ENCODE results near the gene SPDYE1.
"Not testable (repeated sequence)": the region's sequence is repeated elsewhere in the genome, so short reads cannot be mapped to it uniquely, and the experiment has no call there.

The SPDYE1 gene

GRCh38 chr7:43977525-43977924, 20.2 kb upstream of the SPDYE1 start:
- no peak overlapping the region for H3K4me3 ChIP-seq (ENCODE audit: low read depth, low read length)
- TF ChIP-seq ZNF366 (tag by site-specific recombination; conservative IDR thresholded peaks at IDR 0.05) (peak; percentile 98), ZNF16 (tag by site-specific recombination; IDR thresholded peaks at IDR 0.05; ENCODE audit: low read depth) (no peak), BCL11B (tag by site-specific recombination; IDR thresholded peaks at IDR 0.05; ENCODE audit: low read depth) (no peak), ZBTB26 (tag by site-specific recombination; optimal IDR thresholded peaks at IDR 0.05) (no peak), ZNF654 (tag by site-specific recombination; IDR thresholded peaks at IDR 0.05; ENCODE audit: low read depth) (no peak), TSHZ1 (tag by site-specific recombination; IDR thresholded peaks at IDR 0.05; ENCODE audit: borderline replicate concordance) (no peak), ZNF704 (tag by site-specific recombination; IDR thresholded peaks at IDR 0.05) (no peak), ZNF37A (tag by site-specific recombination; IDR thresholded peaks at IDR 0.05) (no peak), ZNF596 (tag by site-specific recombination; IDR thresholded peaks at IDR 0.05) (no peak), ZNF561 (tag by site-specific recombination; IDR thresholded peaks at IDR 0.05; ENCODE audit: borderline replicate concordance) (no peak), PRDM1 (tag by site-specific recombination; IDR thresholded peaks at IDR 0.05) (peak; percentile 99), ZFP41 (tag by site-specific recombination; IDR thresholded peaks at IDR 0.05; ENCODE audit: borderline replicate concordance) (no peak), ZNF26 (tag by site-specific recombination; IDR thresholded peaks at IDR 0.05) (no peak), ZBTB21 (tag by site-specific recombination; IDR thresholded peaks at IDR 0.05) (no peak), ZXDB (tag by site-specific recombination; IDR thresholded peaks at IDR 0.05) (no peak), ZNF639 (tag by site-specific recombination; IDR thresholded peaks at IDR 0.05) (no peak), BCL6B (tag by site-specific recombination; IDR thresholded peaks at IDR 0.05) (no peak), ZNF341 (tag by site-specific recombination; IDR thresholded peaks at IDR 0.05; ENCODE audit: low read depth) (peak; percentile 46; the same call in 1 of the 2 replicates), ZBTB20 (tag by site-specific recombination; IDR thresholded peaks at IDR 0.05) (no peak), ZNF660 (tag by site-specific recombination; IDR thresholded peaks at IDR 0.05) (no peak), KLF9 (tag by site-specific recombination; IDR thresholded peaks at IDR 0.05; ENCODE audit: low read depth) (no peak)
- H3K4me1 ChIP-seq (ENCODE audit: control insufficient read depth, insufficient read depth, low read length), result no peaks in the 10 kb centered on the region
- H3K36me3 ChIP-seq (ENCODE audit: control insufficient read depth in 2 of 2, insufficient read depth in 1 of 2, low read length in 2 of 2), result no peaks in the 10 kb centered on the region
- no peaks in the 10 kb centered on the region for H3K9me3 ChIP-seq (ENCODE audit: control insufficient read depth, insufficient read depth, low read depth, low read length)
- ChIA-PET POLR2A (no interaction called here), CTCF (interaction anchor here (0.6 kb wide), 2 partner anchors 395 to 1733 kb away, joined by 4 to 5 read pairs; partner anchors contain the start of gene STK17A)
- H3K27ac ChIP-seq (ENCODE audit: extremely low read depth, low read depth, low read length), result no peak overlapping the region

GRCh38 chr7:43978102-43978501, 19.6 kb upstream of the SPDYE1 start:
- H3K9me3 ChIP-seq (ENCODE audit: control insufficient read depth, insufficient read depth, low read depth, low read length); POLR2A ChIA-PET; H3K36me3 ChIP-seq (ENCODE audit: control insufficient read depth in 2 of 2, insufficient read depth in 1 of 2, low read length in 2 of 2); H3K4me3 ChIP-seq (ENCODE audit: low read depth, low read length); H3K27ac ChIP-seq (ENCODE audit: extremely low read depth, low read depth, low read length); H3K4me1 ChIP-seq (ENCODE audit: control insufficient read depth, insufficient read depth, low read length): not testable (repeated sequence)
- CTCF ChIA-PET, result interaction anchor here (0.6 kb wide), 2 partner anchors 395 to 1733 kb away, joined by 4 to 5 read pairs; partner anchors contain the start of gene STK17A

- POLR2A ChIA-PET; H3K36me3 ChIP-seq (ENCODE audit: control insufficient read depth in 2 of 2, insufficient read depth in 1 of 2, low read length in 2 of 2); H3K27ac ChIP-seq (ENCODE audit: extremely low read depth, low read depth, low read length); H3K4me3 ChIP-seq (ENCODE audit: low read depth, low read length); H3K9me3 ChIP-seq (ENCODE audit: control insufficient read depth, insufficient read depth, low read depth, low read length); H3K4me1 ChIP-seq (ENCODE audit: control insufficient read depth, insufficient read depth, low read length); CTCF ChIA-PET: not testable (repeated sequence)
Measured at GRCh38 chr7:43982848-43983247, 14.8 kb upstream of the SPDYE1 start.
